K562 (cell line): ENCODE measurements around the gene INHBE. TPM values are rescaled to one million over a fixed set of nuclear protein-coding genes. Genes with fewer than 3 reads are reported as not detected.
A peak's percentile ranks its signal among the peaks of the same experiment; 100 is the strongest.

Experiments used
- ARID1B ChIP-seq: fragments of 450-650 bp; IDR thresholded peaks from 2 replicates; pipeline ENCODE4 v1.6.1; 2016; ENCODE audit warnings: antibody characterized with exemption, mild to moderate bottlenecking, inconsistent platforms
- CCAR2 ChIP-seq: fragments of 200-400 bp; formaldehyde crosslinking; IDR thresholded peaks from 2 replicates; pipeline ENCODE4 v1.6.1; 2017; ENCODE audit warnings: mild to moderate bottlenecking, low read depth, low read length
- CSDE1 ChIP-seq, 2 experiments: fragments of 450-650 bp; IDR thresholded peaks; 2 replicates each; pipeline ENCODE4 v1.6.1; 2016; ENCODE audit warnings: mild to moderate bottlenecking in 1 of 2
- FOXK2 ChIP-seq, 2 experiments: fragments of 450-650 bp; IDR thresholded peaks in 1 of 2; conservative IDR thresholded peaks in 1 of 2; 2 replicates each; pipeline ENCODE4 v1.6.1; 2016; ENCODE audit warnings: low read depth in 2 of 2, mild to moderate bottlenecking in 1 of 2
- KAT2B ChIP-seq: IDR thresholded peaks from one replicate; pipeline ENCODE4 v1.6.1; 2012; ENCODE audit warnings: low read depth, mild to moderate bottlenecking, control low read depth, inconsistent platforms, low read length, moderate library complexity
- KDM5B ChIP-seq: fragments of 200-600 bp; sonication (generic); IDR thresholded peaks from 2 replicates; pipeline ENCODE4 v1.6.1; 2012; ENCODE audit warnings: low read depth, mild to moderate bottlenecking, moderate library complexity, low read length, control low read depth, inconsistent platforms; ENCODE audit not compliant: insufficient replicate concordance
- MBD1 ChIP-seq: fragments of 250-450 bp; sonication (Bioruptor Pico); IDR thresholded peaks from 2 replicates; pipeline ENCODE4 v1.8.0; 2022; ENCODE audit warnings: inconsistent platforms
- MITF ChIP-seq: IDR thresholded peaks from 2 replicates; pipeline ENCODE4 v1.6.1; 2014; ENCODE audit warnings: antibody characterized with exemption
- PTBP1 ChIP-seq: fragments of 200-400 bp; formaldehyde crosslinking; IDR thresholded peaks from 2 replicates; pipeline ENCODE4 v1.6.1; 2017; ENCODE audit warnings: low read depth, low read length
- SMARCE1 ChIP-seq: fragments of 450-650 bp; IDR thresholded peaks from 2 replicates; pipeline ENCODE4 v1.7.1; 2016; ENCODE audit warnings: mild to moderate bottlenecking
- TEAD1 ChIP-seq, 2 experiments: fragments of 450-650 bp in 1 of 2; sonication (generic) in 1 of 2; formaldehyde crosslinking; IDR thresholded peaks; 2 replicates each; pipeline versions ENCODE4 v1.4.0 to v1.8.0; 2020 to 2022; ENCODE audit warnings: mild to moderate bottlenecking in 2 of 2, missing genetic modification reagents in 1 of 2
- TSC22D4 ChIP-seq: fragments of 450-650 bp; IDR thresholded peaks from 2 replicates; pipeline ENCODE4 v1.6.1; 2016; ENCODE audit warnings: missing genetic modification characterization, missing biosample characterization, control low read depth
- ZNF354B ChIP-seq: fragments of 250-450 bp; sonication (Bioruptor Pico); IDR thresholded peaks from 2 replicates; pipeline ENCODE4 v1.4.0; 2020
- polyA plus RNA-seq, 8 experiments: library from polyadenylated mRNA; depleted of rRNA in 4 of 8; stranded (reverse) in 5 of 8; unstranded in 3 of 8; fragments of >200 nt; fragmentation: Nextera tagmentation in 2 of 8; fragmentation: Illumina TruSeq in 1 of 8; extraction: Ambion mirVana in 2 of 8; extraction: Trizol in 1 of 8; gene quantifications; 2 replicates each; pipeline versions ENCODE4 v1.2.1 to v1.2.3, GENCODE V29; 2011 to 2014; ENCODE audit warnings: inconsistent platforms in 1 of 8, missing spikeins in 1 of 8
- total RNA-seq, 7 experiments: library from RNA; depleted of rRNA in 6 of 7; stranded (reverse); fragments of >200 nt in 6 of 7; fragmentation: Illumina TruSeq in 2 of 7; extraction: Trizol in 2 of 7; gene quantifications; 2 replicates each; pipeline versions ENCODE4 v1.2.1 to v1.2.3, GENCODE V29; 2011 to 2021; ENCODE audit warnings: low replicate concordance in 1 of 7
- TF ChIP-seq, protein P1 (sequence below), 2 experiments: fragments of 450-650 bp; IDR thresholded peaks; 2 replicates each; pipeline ENCODE4 v1.6.1; 2018; ENCODE audit warnings: mild to moderate bottlenecking in 2 of 2, low read depth in 1 of 2; ENCODE audit not compliant: partially characterized antibody in 2 of 2
- TF ChIP-seq, protein P2 (sequence below): fragments of 250-450 bp; sonication (Bioruptor Pico); IDR thresholded peaks from 2 replicates; pipeline ENCODE4 v1.8.0; 2021; ENCODE audit warnings: moderate library complexity, mild to moderate bottlenecking, inconsistent platforms

The INHBE gene
- total and polyA plus RNA-seq, 9 of the 15 experiments (the other 6 are each of a cell fraction or from before 2014, with no cell fraction given): 0.94 to 9.9 (median 7.3) TPM

- TF ChIP-seq, protein P1, sequence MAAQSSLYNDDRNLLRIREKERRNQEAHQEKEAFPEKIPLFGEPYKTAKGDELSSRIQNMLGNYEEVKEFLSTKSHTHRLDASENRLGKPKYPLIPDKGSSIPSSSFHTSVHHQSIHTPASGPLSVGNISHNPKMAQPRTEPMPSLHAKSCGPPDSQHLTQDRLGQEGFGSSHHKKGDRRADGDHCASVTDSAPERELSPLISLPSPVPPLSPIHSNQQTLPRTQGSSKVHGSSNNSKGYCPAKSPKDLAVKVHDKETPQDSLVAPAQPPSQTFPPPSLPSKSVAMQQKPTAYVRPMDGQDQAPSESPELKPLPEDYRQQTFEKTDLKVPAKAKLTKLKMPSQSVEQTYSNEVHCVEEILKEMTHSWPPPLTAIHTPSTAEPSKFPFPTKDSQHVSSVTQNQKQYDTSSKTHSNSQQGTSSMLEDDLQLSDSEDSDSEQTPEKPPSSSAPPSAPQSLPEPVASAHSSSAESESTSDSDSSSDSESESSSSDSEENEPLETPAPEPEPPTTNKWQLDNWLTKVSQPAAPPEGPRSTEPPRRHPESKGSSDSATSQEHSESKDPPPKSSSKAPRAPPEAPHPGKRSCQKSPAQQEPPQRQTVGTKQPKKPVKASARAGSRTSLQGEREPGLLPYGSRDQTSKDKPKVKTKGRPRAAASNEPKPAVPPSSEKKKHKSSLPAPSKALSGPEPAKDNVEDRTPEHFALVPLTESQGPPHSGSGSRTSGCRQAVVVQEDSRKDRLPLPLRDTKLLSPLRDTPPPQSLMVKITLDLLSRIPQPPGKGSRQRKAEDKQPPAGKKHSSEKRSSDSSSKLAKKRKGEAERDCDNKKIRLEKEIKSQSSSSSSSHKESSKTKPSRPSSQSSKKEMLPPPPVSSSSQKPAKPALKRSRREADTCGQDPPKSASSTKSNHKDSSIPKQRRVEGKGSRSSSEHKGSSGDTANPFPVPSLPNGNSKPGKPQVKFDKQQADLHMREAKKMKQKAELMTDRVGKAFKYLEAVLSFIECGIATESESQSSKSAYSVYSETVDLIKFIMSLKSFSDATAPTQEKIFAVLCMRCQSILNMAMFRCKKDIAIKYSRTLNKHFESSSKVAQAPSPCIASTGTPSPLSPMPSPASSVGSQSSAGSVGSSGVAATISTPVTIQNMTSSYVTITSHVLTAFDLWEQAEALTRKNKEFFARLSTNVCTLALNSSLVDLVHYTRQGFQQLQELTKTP (IDR thresholded peaks at IDR 0.05; ENCODE audit: low read depth in 1 of 2, partially characterized antibody in 2 of 2): peak in 1 of 2 experiments; percentile 97
- TF ChIP-seq ZNF354B: no peak
- no peak for TF ChIP-seq KAT2B
- peak; percentile 23 to 62; a peak in 1 of 4 replicates for TF ChIP-seq TEAD1 (CRISPR knock-in tag; IDR thresholded peaks at IDR 0.05)
- TF ChIP-seq TSC22D4 (tag): no peak
- TF ChIP-seq SMARCE1: peak; percentile 48; the same call in 1 of the 2 replicates
- TF ChIP-seq, protein P2, sequence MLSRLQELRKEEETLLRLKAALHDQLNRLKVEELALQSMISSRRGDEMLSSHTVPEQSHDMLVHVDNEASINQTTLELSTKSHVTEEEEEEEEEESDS (CRISPR knock-in tag): no peak
- TF ChIP-seq KDM5B: peak; percentile 70
- TF ChIP-seq CCAR2: no peak
- peak; percentile 35; the same call in 1 of the 2 replicates for TF ChIP-seq ARID1B
- no peak; the same call in 1 of the 2 replicates for TF ChIP-seq MBD1
- TF ChIP-seq PTBP1: no peak
- TF ChIP-seq CSDE1 (IDR thresholded peaks at IDR 0.05): no peak
- TF ChIP-seq FOXK2 (conservative IDR thresholded peaks at IDR 0.05 in 1 of 2, IDR thresholded peaks at IDR 0.05 in 1 of 2; ENCODE audit: low read depth in 2 of 2): no peak; a peak in 1 of 4 replicates
- TF ChIP-seq MITF: peak; percentile 68; the same call in 1 of the 2 replicates
These were observed 32.7 kb downstream of the INHBE start, which contains the start of gene MARS1 (continued) for GRCh38 chr12:57487597-57488401.
